H54 (cell line): ENCODE data around the gene PSORS1C1.
"Not testable (repeated sequence)": the region's sequence is repeated elsewhere in the genome, so short reads cannot be mapped to it uniquely, and the experiment has no call there.

Experiments
- DNase-seq: peaks from one replicate; pipeline ENCODE4 v3.0.0; 2011; ENCODE audit warnings: low spot score, mixed read lengths; ENCODE audit not compliant: insufficient read length
- FAIRE-seq: peaks from 3 replicates; lab custom pipeline; 2011; peaks lifted over from hg19 to GRCh38; lab: Jason Lieb, UNC
- POLR2A ChIP-seq: IDR thresholded peaks from 2 replicates; pipeline ENCODE4 v1.6.1; 2011; ENCODE audit warnings: low read depth, mild to moderate bottlenecking, low read length

The PSORS1C1 gene

GRCh38 chr6:31173406-31173805 is 58.8 kb downstream of the PSORS1C1 start:
- DNase-seq = no peak
- no peak for FAIRE-seq
- no peak for TF ChIP-seq POLR2A

- TF ChIP-seq POLR2A = no peak
- DNase-seq (no peak), FAIRE-seq (no peak)
These were observed 59.8 kb downstream of the PSORS1C1 start for GRCh38 chr6:31174378-31174777.

- peak; percentile 30 for FAIRE-seq
- DNase-seq = peak; percentile 73
- TF ChIP-seq POLR2A = no peak
These were observed 61.4 kb downstream of the PSORS1C1 start for GRCh38 chr6:31175971-31176370.

GRCh38 chr6:31178143-31179041 is 63.8 kb downstream of the PSORS1C1 start:
- no peak for FAIRE-seq
- TF ChIP-seq POLR2A = no peak
- no peak for DNase-seq

GRCh38 chr6:31179042-31179386 is 64.4 kb downstream of the PSORS1C1 start:
- no peak for FAIRE-seq
- TF ChIP-seq POLR2A = no peak

GRCh38 chr6:31179896-31180295 is 65.3 kb downstream of the PSORS1C1 start:
- no peak for FAIRE-seq
- DNase-seq = no peak
- no peak for TF ChIP-seq POLR2A

More at GRCh38 chr6:31179042-31179386, 64.4 kb downstream of the PSORS1C1 start:
- DNase-seq = no peak

- DNase-seq = peak; percentile 93
- peak; percentile 70 for FAIRE-seq
- no peak for TF ChIP-seq POLR2A
These were observed 65.9 kb downstream of the PSORS1C1 start for GRCh38 chr6:31180500-31180899.

- FAIRE-seq, DNase-seq: not testable (repeated sequence)
These were observed 68.7 kb downstream of the PSORS1C1 start for GRCh38 chr6:31183287-31183686.

- not testable (repeated sequence) for DNase-seq, FAIRE-seq
These were observed 69.3 kb downstream of the PSORS1C1 start for GRCh38 chr6:31183859-31184258.

- FAIRE-seq, DNase-seq: not testable (repeated sequence)
These were observed 71.1 kb downstream of the PSORS1C1 start for GRCh38 chr6:31185695-31186051.

- DNase-seq (no peak), FAIRE-seq (no peak)
- no peak for TF ChIP-seq POLR2A
These were observed 71.6 kb downstream of the PSORS1C1 start for GRCh38 chr6:31186052-31186734.

- DNase-seq = no peak
- no peak for FAIRE-seq
- TF ChIP-seq POLR2A = no peak
These were observed 73.2 kb downstream of the PSORS1C1 start for GRCh38 chr6:31187780-31188194.

- not testable (repeated sequence) for DNase-seq, FAIRE-seq
These were observed 74.6 kb downstream of the PSORS1C1 start for GRCh38 chr6:31189223-31189622.
